Type B pancreatic cell (in vitro differentiated cells): ENCODE measurements around the gene ABHD12. TPM values are rescaled to one million over a fixed set of nuclear protein-coding genes. Genes with fewer than 3 reads are reported as not detected.

Source experiments
- DNase-seq: peaks from one replicate; pipeline ENCODE4 v3.0.0; 2021; ENCODE audit warnings: mixed read lengths; ENCODE audit not compliant: unreplicated experiment; ENCODE audit errors: extremely low spot score
- H3K27ac Mint-ChIP-seq: 2 replicates; pipeline ENCODE4 v1.8.0; 2021; ENCODE audit warnings: mild to moderate bottlenecking, mixed read lengths
- H3K27me3 Mint-ChIP-seq: 2 replicates; pipeline ENCODE4 v1.8.0; 2021; ENCODE audit warnings: mixed read lengths
- H3K36me3 Mint-ChIP-seq: 2 replicates; pipeline ENCODE4 v1.8.0; 2021; ENCODE audit warnings: mixed read lengths
- H3K4me1 Mint-ChIP-seq: one replicate; pipeline ENCODE4 v1.8.0; 2021; ENCODE audit warnings: mixed read lengths; ENCODE audit not compliant: unreplicated experiment
- H3K4me3 Mint-ChIP-seq: 2 replicates; pipeline ENCODE4 v1.8.0; 2021; ENCODE audit warnings: mild to moderate bottlenecking, mixed read lengths
- H3K9me3 Mint-ChIP-seq: 2 replicates; pipeline ENCODE4 v1.8.0; 2021; ENCODE audit warnings: mixed read lengths
- total RNA-seq: library from RNA; stranded (reverse); gene quantifications from 2 replicates; pipeline ENCODE4 v1.2.1, GENCODE V29; 2021; ENCODE audit warnings: low replicate concordance
- TF ChIP-seq, protein P1 (sequence below): fragments of 200-600 bp; sonication (generic); conservative IDR thresholded peaks from 2 replicates; pipeline ENCODE4 v1.5.0; 2021; ENCODE audit warnings: antibody characterized with exemption, mild to moderate bottlenecking

The ABHD12 gene
- total RNA-seq, 1 donor from 2014 or later = 68.9 TPM

DNA sequence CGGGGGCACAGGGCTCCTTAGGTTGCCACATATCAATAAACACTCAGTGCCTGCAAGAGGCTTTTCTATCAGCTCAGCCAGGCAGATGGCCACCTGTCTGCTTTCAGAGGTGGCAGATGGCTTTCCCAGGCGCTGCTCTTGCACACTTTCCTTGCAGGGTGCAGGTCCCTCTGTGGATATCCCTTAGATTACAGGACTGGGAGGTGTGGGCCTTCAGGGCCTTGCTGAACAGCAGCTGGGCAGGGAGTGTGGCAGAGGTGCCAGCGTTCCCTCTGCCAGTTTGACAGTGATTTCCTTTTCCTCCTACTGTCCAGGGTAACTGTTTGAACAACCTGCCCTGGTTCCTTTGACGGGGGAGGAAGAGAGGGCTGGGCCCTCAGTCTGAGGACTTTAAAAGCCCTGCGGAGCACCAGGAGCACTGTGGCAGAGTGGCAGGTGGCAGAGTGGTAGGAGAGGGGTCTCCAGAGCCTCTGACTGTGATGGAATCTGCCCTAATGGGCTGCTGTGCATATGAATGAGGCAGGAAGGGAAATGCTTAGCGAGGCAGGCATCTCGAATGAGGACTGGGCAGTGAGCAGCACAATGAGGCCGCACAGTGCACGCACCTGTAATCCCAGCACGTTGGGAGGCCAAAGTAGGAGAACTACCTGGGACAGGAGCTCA is 34.2 kb downstream of the ABHD12 start:
- H3K4me3 Mint-ChIP-seq = no peak overlapping the region

DNA sequence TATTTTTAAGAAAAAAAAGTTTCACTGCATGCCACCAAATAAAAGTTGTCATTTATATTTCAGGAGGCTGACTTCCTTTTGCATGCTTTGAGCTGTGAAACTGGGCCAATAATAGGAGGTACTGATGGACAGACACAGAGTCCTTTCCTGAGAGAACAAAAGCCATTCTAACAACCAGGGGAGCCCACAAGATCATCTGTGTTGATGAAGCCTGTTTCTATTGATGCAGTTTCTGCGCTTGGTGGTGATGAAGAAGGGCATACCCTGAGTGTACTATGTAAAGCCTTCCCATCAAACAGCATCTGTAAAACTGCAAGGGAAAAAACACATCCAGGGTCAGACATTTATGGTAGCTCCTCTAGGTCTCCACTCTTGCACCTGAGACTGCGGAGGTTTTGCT is 34.8 kb downstream of the ABHD12 start:
- Mint-ChIP-seq H3K36me3 (peaks cover 3% of the 10 kb centered on the region), H3K4me1 (peaks cover 27% of the 10 kb centered on the region), H3K4me3 (no peak overlapping the region), H3K9me3 (no peaks in the 10 kb centered on the region), H3K27ac (no peak overlapping the region), H3K27me3 (no peaks in the 10 kb centered on the region)
- no peak for DNase-seq
- TF ChIP-seq, protein P1, sequence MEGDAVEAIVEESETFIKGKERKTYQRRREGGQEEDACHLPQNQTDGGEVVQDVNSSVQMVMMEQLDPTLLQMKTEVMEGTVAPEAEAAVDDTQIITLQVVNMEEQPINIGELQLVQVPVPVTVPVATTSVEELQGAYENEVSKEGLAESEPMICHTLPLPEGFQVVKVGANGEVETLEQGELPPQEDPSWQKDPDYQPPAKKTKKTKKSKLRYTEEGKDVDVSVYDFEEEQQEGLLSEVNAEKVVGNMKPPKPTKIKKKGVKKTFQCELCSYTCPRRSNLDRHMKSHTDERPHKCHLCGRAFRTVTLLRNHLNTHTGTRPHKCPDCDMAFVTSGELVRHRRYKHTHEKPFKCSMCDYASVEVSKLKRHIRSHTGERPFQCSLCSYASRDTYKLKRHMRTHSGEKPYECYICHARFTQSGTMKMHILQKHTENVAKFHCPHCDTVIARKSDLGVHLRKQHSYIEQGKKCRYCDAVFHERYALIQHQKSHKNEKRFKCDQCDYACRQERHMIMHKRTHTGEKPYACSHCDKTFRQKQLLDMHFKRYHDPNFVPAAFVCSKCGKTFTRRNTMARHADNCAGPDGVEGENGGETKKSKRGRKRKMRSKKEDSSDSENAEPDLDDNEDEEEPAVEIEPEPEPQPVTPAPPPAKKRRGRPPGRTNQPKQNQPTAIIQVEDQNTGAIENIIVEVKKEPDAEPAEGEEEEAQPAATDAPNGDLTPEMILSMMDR = no peak

More for the DNA sequence above, 34.2 kb downstream of the ABHD12 start:
- peak; percentile 49 for DNase-seq
- Mint-ChIP-seq H3K9me3 (no peaks in the 10 kb centered on the region), H3K4me1 (peaks cover 33% of the 10 kb centered on the region), H3K36me3 (peaks cover 3% of the 10 kb centered on the region), H3K27ac (no peak overlapping the region), H3K27me3 (no peaks in the 10 kb centered on the region)
- TF ChIP-seq, protein P1 = no peak

DNA sequence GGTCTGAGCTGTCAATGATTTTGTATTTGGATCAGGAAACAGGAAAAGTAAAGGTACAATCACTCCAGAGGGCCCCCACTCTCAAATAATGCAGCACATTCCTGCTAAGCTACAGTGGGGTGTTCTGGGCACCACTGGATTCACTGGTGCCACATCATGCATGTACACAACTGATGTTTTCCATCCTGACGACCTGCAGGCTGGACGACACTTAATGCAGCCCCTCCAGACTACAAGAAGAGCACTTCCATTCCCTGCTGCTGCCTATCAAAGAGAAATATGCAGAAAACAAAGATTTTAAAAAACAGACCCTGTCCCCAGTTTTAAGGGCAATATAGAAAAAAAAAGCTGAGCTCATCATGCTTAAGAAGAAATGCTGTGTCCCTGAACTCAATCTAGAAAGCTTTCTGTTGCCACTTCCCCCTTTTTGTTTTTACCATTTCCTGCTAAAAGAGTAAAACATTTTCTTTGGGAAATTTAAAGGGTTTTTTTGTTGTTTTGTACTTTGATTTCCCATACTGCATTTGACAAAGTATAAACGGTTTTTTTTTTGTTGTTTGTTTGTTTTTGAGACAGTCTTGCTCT is 35.5 kb downstream of the ABHD12 start:
- peak overlapping the region; percentile 2 for H3K27ac Mint-ChIP-seq
- no peaks in the 10 kb centered on the region for H3K9me3 Mint-ChIP-seq
- TF ChIP-seq, protein P1 = no peak
- no peak for DNase-seq
- H3K36me3 Mint-ChIP-seq = peaks cover 3% of the 10 kb centered on the region
- no peak overlapping the region for H3K4me3 Mint-ChIP-seq
- H3K4me1 Mint-ChIP-seq = peaks cover 22% of the 10 kb centered on the region
- H3K27me3 Mint-ChIP-seq = no peaks in the 10 kb centered on the region

DNA sequence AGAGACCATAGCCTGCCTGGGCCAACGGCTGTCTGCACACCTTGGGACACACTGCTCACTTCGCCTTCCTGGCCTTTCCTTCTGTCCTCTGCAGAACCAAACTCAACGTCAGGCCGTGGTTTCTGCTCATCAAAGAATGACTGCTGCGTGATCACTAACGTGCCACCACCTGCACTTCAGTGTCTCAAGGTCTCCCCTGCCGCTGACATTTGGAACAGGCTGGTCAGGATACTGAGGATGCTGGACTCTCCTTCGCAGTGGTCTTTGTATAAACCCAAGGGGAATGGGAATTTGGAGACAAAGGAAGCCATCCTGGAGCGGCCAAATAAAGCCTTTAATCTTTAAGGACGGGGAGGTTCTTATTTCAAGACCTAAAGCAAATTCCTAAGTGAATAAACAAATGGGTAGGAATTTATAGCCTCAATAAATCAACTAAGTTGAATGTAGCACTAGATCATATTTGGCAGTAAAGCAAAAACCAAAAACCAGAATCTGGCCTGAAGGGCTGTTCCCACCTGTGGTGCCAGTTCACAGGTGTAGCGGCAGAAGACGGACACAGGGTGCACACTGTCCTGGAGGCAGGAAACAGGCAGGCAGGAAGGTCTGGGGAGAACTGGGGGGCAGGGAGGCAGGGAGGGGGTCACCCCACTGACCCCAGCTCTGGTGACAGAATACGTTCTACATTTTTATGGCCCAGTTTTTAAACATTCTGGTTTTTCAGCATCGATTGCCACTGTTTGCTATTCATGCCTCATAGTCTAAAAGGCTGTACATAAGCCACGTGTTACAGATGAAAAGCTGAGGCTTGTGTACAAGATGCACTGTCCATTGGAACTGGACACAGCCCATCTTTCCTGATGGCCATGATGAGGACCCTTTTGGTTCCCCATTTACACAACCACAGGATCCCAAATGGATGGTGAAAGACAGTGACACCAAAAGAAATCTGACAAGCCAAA is 36.6 kb downstream of the ABHD12 start:
- no peaks in the 10 kb centered on the region for H3K27me3 Mint-ChIP-seq
- no peak for DNase-seq
- H3K27ac Mint-ChIP-seq = peak overlapping the region; percentile 79
- no peaks in the 10 kb centered on the region for H3K9me3 Mint-ChIP-seq
- H3K36me3 Mint-ChIP-seq = peaks cover 6% of the 10 kb centered on the region
- TF ChIP-seq, protein P1 = no peak
- H3K4me1 Mint-ChIP-seq = peaks cover 22% of the 10 kb centered on the region
- H3K4me3 Mint-ChIP-seq = peak overlapping the region; percentile 73

DNA sequence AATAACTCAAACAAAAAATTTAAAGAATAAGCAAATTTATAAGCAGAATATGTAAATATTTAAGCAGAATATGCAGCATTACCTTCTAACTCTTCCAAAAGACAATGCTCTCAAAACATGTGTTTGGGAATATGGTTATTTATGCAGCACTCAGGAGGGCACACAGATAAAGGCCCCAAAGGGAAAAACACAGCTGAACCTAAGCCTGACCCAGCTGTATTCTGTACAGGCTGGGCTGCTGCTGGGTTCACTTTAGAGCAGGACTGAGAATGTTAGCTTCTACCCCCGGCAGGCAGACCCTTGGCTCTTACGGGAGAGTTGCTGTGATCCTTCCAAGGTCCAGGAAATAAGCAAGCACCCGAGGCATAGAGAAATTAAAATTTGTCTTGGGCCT is 37.3 kb downstream of the ABHD12 start:
- Mint-ChIP-seq H3K4me3 (peak overlapping the region; percentile 73), H3K4me1 (peaks cover 22% of the 10 kb centered on the region), H3K27me3 (no peaks in the 10 kb centered on the region), H3K27ac (peak overlapping the region; percentile 79), H3K36me3 (peaks cover 6% of the 10 kb centered on the region), H3K9me3 (no peaks in the 10 kb centered on the region)
- TF ChIP-seq, protein P1 = no peak
- no peak for DNase-seq
